Thoracic aorta (tissue), 2 donors: ENCODE results near the gene HDGFL3. TPM values are rescaled to one million over a fixed set of nuclear protein-coding genes. Genes with fewer than 3 reads are reported as not detected.

ENCODE experiments used
- ATAC-seq: fragments of 150-250 bp; one replicate; pipeline ENCODE4 v1.8.0; 2017; ENCODE audit warnings: low read depth; ENCODE audit not compliant: insufficient number of reproducible peaks, low FRiP score
- DNase-seq: peaks from one replicate; pipeline ENCODE4 v3.0.0-alpha.2; 2020; ENCODE audit warnings: low spot score
- H3K27ac ChIP-seq, 2 donors: fragments of 200-600 bp; sonication (generic); 1 replicate in 1 of 2; 2 replicates in 1 of 2; pipeline ENCODE4 v1.5.1; 2016; ENCODE audit warnings: mild to moderate bottlenecking in 2 of 2, moderate library complexity in 2 of 2
- H3K27me3 ChIP-seq: fragments of 200-600 bp; sonication (generic); replicated peaks from 2 replicates; pipeline ENCODE4 v1.6.0; 2016; ENCODE audit warnings: mild to moderate bottlenecking; ENCODE audit not compliant: insufficient read depth
- H3K36me3 ChIP-seq: fragments of 200-600 bp; sonication (generic); one replicate; pipeline ENCODE4 v1.5.1; 2016
- H3K4me1 ChIP-seq, 2 donors: fragments of 200-600 bp; sonication (generic); 1 replicate in 1 of 2; 2 replicates in 1 of 2; pipeline versions ENCODE4 v1.5.1 to v1.6.0; 2016; ENCODE audit warnings: low read depth in 2 of 2, mild to moderate bottlenecking in 1 of 2; ENCODE audit not compliant: control insufficient read depth in 1 of 2
- H3K4me3 ChIP-seq: fragments of 200-600 bp; sonication (generic); 2 replicates; pipeline ENCODE4 v1.5.1; 2016; ENCODE audit warnings: mild to moderate bottlenecking
- H3K9me3 ChIP-seq: fragments of 200-600 bp; sonication (generic); 2 replicates; pipeline ENCODE4 v1.5.1; 2016
- CTCF ChIP-seq: fragments of 200-600 bp; sonication (generic); IDR thresholded peaks from one replicate; pipeline ENCODE4 v1.5.1; 2019; ENCODE audit warnings: antibody characterized with exemption
- total RNA-seq, 2 donors: library from RNA; depleted of rRNA; stranded (reverse); fragments of >200 nt; gene quantifications; one replicate each; pipeline versions ENCODE4 v1.1.0 to v1.2.3, GENCODE V29; 2016

HDGFL3 gene
- total RNA-seq, 2 donors from 2014 or later, result 19.6 to 118 TPM

GRCh38 chr15:83112233-83112955 is 95.2 kb downstream of the HDGFL3 start:
- Histone ChIP-seq H3K4me1 (peaks cover 0 to 15% of the 10 kb centered on the region in 2 donors), H3K4me3 (no peak overlapping the region), H3K36me3 (peaks cover 3% of the 10 kb centered on the region), H3K27me3 (no peaks in the 10 kb centered on the region), H3K27ac (no peak overlapping the region), H3K9me3 (no peaks in the 10 kb centered on the region)
- no peak for DNase-seq
- no peak for ATAC-seq
- TF ChIP-seq CTCF, result no peak

DNA sequence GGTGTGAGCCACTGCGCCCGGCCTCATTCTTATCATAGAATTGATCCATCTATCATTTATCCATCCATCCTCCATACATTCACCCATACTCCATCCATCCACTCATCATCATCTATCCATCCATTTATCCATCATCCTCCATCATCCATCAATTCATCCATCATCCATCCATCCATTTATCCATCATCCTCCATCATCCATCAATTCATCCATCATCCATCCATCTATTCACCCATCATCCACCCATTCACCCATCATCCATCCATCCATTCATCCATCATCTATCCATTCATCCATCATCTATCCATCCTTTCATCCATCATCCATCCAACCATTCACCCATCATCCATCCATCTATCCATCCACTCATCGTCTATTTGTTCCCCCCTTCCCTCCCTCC is 96.5 kb downstream of the HDGFL3 start:
- H3K9me3 ChIP-seq, result no peaks in the 10 kb centered on the region
- no peak overlapping the region for H3K27ac ChIP-seq
- ATAC-seq (no peak), DNase-seq (no peak)
- peaks cover 3% of the 10 kb centered on the region for H3K36me3 ChIP-seq
- no peak overlapping the region for H3K4me3 ChIP-seq
- H3K4me1 ChIP-seq, result peaks cover 0 to 15% of the 10 kb centered on the region in 2 donors
- no peak for TF ChIP-seq CTCF
- no peaks in the 10 kb centered on the region for H3K27me3 ChIP-seq

DNA sequence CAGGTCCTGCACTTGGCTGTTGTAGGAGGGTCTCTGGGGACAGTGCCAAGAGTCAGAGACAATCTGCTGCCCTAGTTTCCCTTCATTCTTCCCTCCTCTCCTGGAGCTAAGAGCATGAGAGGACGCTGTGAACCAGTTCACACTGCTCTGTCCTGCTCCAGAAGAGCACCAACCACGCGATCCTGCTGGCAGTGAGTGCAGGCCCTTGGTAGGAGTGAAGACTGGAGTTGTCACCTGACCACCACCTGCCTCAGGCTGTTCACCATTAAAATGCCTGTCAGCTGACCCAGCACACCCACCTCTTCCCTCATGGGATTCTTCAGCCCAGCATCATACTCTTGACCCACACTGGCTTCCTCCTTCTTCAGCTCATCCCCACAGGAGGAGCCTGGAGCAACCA is 97.2 kb downstream of the HDGFL3 start:
- DNase-seq (no peak), ATAC-seq (no peak)
- Histone ChIP-seq H3K9me3 (no peaks in the 10 kb centered on the region), H3K4me3 (no peak overlapping the region), H3K27ac (no peak overlapping the region), H3K36me3 (peaks cover 3% of the 10 kb centered on the region), H3K27me3 (no peaks in the 10 kb centered on the region), H3K4me1 (peaks cover 0 to 15% of the 10 kb centered on the region in 2 donors)
- no peak for TF ChIP-seq CTCF

DNA sequence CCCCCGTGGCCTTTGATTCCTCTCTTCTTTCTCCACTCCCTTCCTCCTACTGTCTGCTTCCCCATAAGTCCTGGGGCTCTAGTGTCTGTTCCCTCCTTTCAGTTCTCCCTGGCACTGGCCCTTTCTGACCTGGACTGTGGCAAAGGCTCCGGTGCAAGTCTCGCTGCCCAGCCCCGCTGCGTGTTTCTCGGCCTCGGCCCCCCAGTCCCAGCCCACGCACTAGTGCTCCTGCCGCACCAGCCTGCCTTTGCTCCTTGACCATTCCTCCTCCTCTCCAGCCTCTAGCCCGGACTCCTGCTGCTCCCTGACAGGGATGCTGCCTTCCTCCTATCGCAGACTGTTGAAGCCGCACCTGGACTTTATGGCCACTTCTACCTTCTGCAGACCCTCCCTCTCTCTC is 98.1 kb downstream of the HDGFL3 start:
- Histone ChIP-seq H3K4me3 (peak overlapping the region; percentile 89), H3K27ac (no peak overlapping the region), H3K4me1 (peaks cover 0 to 15% of the 10 kb centered on the region in 2 donors), H3K9me3 (no peaks in the 10 kb centered on the region), H3K36me3 (peaks cover 3% of the 10 kb centered on the region), H3K27me3 (no peaks in the 10 kb centered on the region)
- TF ChIP-seq CTCF, result no peak
- DNase-seq (no peak), ATAC-seq (no peak)

DNA sequence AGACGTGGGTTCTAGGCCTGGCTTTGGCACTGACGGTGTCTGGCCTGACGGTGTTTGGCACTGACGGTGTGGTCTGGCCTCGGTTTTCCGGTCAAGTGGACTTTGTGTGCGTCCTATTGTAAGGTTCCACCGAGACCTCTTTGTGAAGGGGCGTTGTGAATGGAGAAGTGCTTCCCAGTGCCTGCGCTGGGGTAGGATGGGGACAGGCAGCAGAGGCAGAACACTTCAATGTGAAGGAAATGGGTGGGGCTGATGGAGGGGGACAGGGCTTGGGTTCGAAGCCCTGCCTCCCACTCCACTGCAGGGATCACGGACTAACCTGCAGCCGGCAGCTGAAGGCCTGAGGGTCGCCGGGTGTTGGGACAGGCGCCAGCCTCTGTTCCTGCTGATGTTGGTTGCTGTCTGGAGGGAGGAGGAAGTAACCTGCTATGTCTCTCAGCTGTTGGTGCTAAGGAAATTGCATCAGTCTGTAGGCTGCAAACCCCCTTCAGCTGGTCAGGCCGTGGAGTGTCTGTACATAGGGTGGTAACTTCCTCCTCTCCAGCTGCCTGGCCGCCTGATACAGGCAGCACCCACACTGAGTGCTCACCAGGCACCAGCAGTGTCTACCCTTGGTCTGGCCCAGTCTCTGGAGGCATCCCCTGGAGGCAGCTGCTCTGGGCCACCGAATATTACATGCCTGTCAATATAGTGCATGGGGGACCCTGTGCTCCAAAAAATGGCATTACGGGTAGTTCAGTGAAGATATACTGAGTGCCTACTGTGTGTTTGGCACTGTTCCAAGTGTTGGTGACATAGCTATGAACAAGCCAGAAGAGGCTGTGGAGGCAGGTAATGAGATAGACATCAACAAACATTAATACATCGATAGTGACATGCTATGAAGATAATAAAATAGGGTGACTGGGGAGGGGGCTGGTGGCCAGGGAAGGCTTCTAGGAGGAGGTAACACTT is 99.1 kb downstream of the HDGFL3 start:
- peak overlapping the region; percentile 89 for H3K4me3 ChIP-seq
- ATAC-seq, result peak; percentile 13
- H3K4me1 ChIP-seq, result peaks cover 0 to 15% of the 10 kb centered on the region in 2 donors
- H3K27ac ChIP-seq, result peak overlapping the region in 1 of 2 donors; percentile 56
- no peak for TF ChIP-seq CTCF
- no peaks in the 10 kb centered on the region for H3K9me3 ChIP-seq
- no peaks in the 10 kb centered on the region for H3K27me3 ChIP-seq
- H3K36me3 ChIP-seq, result no peaks in the 10 kb centered on the region
- no peak for DNase-seq
